Activated CD4-positive, alpha-beta memory T cell treated with anti-CD3 and anti-CD28 coated beads, Interleukin-2, amount 10 ng/mL, durations not matched to agents 7 days and 5 days (primary cell): ENCODE measurements around the gene MAPK6. TPM values are rescaled to one million over a fixed set of nuclear protein-coding genes. Genes with fewer than 3 reads are reported as not detected.

Experiments
- CTCF ChIA-PET: fragments of 350-600 bp; sonication (Branson Sonifier 250); formaldehyde crosslinking; loops from one replicate; lab custom pipeline; 2021; ENCODE audit warnings: antibody characterized with exemption, inconsistent platforms; lab: Charles Lee
- POLR2A ChIA-PET: fragments of 350-600 bp; sonication (Branson Sonifier 250); formaldehyde crosslinking; loops from one replicate; lab custom pipeline; 2021; ENCODE audit warnings: antibody characterized with exemption; lab: Charles Lee
- DNase-seq: peaks from one replicate; pipeline ENCODE4 v3.0.0-alpha.2; 2020
- H3K27ac Mint-ChIP-seq: one replicate; pipeline ENCODE4 v1.8.0; 2021; ENCODE audit warnings: mild to moderate bottlenecking, mixed read lengths
- H3K27me3 Mint-ChIP-seq: one replicate; pipeline ENCODE4 v1.8.0; 2021; ENCODE audit warnings: mixed read lengths
- H3K36me3 Mint-ChIP-seq: one replicate; pipeline ENCODE4 v1.8.0; 2021; ENCODE audit warnings: low read depth, mixed read lengths
- H3K4me1 Mint-ChIP-seq: one replicate; pipeline ENCODE4 v1.8.0; 2021; ENCODE audit warnings: mixed read lengths
- H3K4me3 Mint-ChIP-seq: one replicate; pipeline ENCODE4 v1.8.0; 2021; ENCODE audit warnings: mild to moderate bottlenecking, mixed read lengths
- H3K9me3 Mint-ChIP-seq: one replicate; pipeline ENCODE4 v1.8.0; 2021; ENCODE audit warnings: mixed read lengths
- total RNA-seq, 2 experiments: library from RNA; stranded (reverse); gene quantifications; one replicate each; pipeline ENCODE4 v1.2.3, GENCODE V29; 2021

MAPK6 gene
- total RNA-seq, 2 experiments from 2014 or later: 44.9 to 47.9 TPM

DNA sequence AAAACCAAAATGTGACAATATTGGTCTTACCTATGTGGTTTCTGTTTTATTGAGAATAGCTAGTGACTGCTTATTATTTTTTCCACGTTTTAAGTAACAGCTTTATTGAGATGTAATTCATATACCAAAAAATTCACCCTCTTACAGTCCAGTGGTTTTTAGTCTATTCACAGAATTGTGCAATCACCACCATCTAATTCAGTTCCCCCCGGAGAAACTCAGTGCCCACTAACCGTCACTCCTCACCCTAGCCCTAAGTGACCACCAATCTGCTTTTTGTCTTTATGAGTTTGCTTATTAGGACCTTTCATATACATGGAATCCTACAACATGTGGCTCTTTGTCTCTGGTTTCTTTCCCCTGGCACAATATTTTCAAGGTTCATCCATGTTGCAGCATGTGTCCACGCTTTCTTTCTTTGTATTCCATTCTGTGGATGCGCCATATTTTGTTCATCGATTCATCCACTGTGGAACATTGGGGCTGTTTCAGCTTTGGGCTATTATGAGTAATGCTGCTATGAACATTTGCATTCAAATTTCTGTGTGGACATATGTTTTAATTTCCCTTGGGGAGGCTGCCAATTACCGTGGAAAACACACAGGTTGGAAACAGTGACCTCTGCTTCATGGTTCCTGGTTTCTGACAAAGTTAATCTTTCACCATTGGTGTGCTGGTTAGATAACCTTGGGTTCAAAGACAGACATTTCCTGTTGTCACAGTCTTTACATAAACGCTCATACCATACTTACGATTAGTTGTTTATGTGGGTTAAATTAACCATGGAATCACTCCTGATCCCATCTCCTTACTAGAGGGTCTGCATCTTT lies 96.8 kb downstream of the MAPK6 start:
- H3K4me3 Mint-ChIP-seq: no peak overlapping the region
- H3K27me3 Mint-ChIP-seq: peaks cover 13% of the 10 kb centered on the region
- H3K36me3 Mint-ChIP-seq: no peaks in the 10 kb centered on the region
- ChIA-PET CTCF (interaction anchor here (1.1 to 1.6 kb wide), 2 partner anchors 32 to 92 kb away, joined by 3 to 4 read pairs; no protein-coding TSS in a partner anchor), POLR2A (no interaction called here)
- no peaks in the 10 kb centered on the region for H3K9me3 Mint-ChIP-seq
- peaks cover 6% of the 10 kb centered on the region for H3K4me1 Mint-ChIP-seq
- no peak overlapping the region for H3K27ac Mint-ChIP-seq
- no peak for DNase-seq

Other genes with a start within 250 kb of the MAPK6 start
- gene TMOD3, start 189.6 kb upstream of the MAPK6 start, total RNA-seq: 10 to 100 TPM; 77.5 to 79.6 TPM
- gene LEO1, start 47.4 kb upstream of the MAPK6 start, total RNA-seq: 10 to 100 TPM; 31.2 to 32.8 TPM
- not detected for gene BCL2L10, start 93.6 kb downstream of the MAPK6 start, total RNA-seq
- 10 to 100 TPM; 35.4 to 35.5 TPM for gene GNB5, start 172.2 kb downstream of the MAPK6 start, total RNA-seq